ENCODE measurements around the gene WDFY4. TPM values are rescaled to one million over a fixed set of nuclear protein-coding genes. Genes with fewer than 3 reads are reported as not detected.

The WDFY4 gene
- total RNA-seq, 2 donors from 2014 or later = 1.5 to 4.6 TPM

- DNase-seq (no peak), ATAC-seq (no peak)
- intact Hi-C loops (cut with DNase I, micrococcal nuclease) = no loop called here
These were observed 286.0 kb downstream of the WDFY4 start for GRCh38 chr10:48970654-48971053.

GRCh38 chr10:48973065-48973464, 288.4 kb downstream of the WDFY4 start:
- intact Hi-C loops (cut with DNase I, micrococcal nuclease) = no loop called here
- ATAC-seq = no peak

GRCh38 chr10:48974510-48975156, 290.0 kb downstream of the WDFY4 start:
- intact Hi-C loops (cut with DNase I, micrococcal nuclease) = no loop called here
- DNase-seq (no peak), ATAC-seq (no peak)

More at GRCh38 chr10:48973065-48973464, 288.4 kb downstream of the WDFY4 start:
- no peak for DNase-seq

DNA sequence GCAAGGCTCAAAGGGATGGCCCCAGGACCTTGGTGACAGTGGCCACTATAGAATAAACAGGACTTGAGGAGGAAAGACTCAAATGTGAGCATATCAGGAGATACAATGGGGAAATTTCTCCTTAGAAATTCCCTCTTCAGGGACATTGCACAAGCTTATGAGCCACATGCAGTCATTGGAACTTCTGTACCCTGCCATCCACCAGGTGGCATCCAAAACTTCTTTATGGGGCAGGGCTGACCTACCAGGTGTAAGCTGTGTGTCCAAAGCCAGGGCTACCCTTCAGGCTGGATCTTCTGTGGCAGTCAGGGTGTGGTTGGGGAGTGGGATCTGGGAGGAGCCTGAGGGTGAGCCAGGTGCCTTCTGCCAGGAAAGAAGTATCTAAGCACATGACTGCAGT, 291.5 kb downstream of the WDFY4 start:
- ATAC-seq (no peak), DNase-seq (no peak)
- intact Hi-C loops (cut with DNase I, micrococcal nuclease) = no loop called here

- intact Hi-C loops (cut with DNase I, micrococcal nuclease) = no loop called here
- DNase-seq = no peak
- ATAC-seq = no peak
These were observed 293.6 kb downstream of the WDFY4 start for GRCh38 chr10:48978318-48978717.

GRCh38 chr10:48981310-48981907, 296.7 kb downstream of the WDFY4 start:
- intact Hi-C loops (cut with DNase I, micrococcal nuclease) = loop anchor here in 1 of 2 donors (10.0 kb wide), 1 partner anchor 183 kb away; no protein-coding TSS in a partner anchor
- DNase-seq (peak in 1 of 2 donors; percentile 48), ATAC-seq (peak; percentile 70)

DNA sequence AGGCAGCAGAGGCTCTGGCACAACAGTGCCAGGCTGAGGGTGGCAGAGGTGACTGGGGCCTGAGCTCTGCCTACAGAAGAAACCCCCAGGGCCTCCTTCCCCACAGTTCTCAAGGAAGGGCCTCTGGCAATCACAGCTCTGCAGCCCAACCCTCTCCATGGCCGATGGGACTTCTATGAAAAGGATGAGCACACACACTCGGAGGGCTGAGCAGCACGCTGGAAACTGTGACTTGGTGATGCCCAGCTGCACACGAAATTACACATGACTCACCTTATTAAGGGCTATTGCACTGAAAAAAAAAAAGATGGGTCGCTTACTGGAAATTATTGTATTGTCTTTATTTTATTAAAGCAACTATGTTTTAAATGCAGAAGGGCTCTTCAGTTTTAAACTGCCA, 297.9 kb downstream of the WDFY4 start:
- intact Hi-C loops (cut with DNase I, micrococcal nuclease) = loop anchor here in 1 of 2 donors (10.0 kb wide), 1 partner anchor 182 kb away; no protein-coding TSS in a partner anchor
- DNase-seq (no peak), ATAC-seq (no peak)

GRCh38 chr10:48983648-48984351, 299.1 kb downstream of the WDFY4 start:
- intact Hi-C loops (cut with DNase I, micrococcal nuclease) = loop anchor here in 1 of 2 donors (10.0 kb wide), 1 partner anchor 181 kb away; no protein-coding TSS in a partner anchor
- DNase-seq (no peak), ATAC-seq (no peak)

DNA sequence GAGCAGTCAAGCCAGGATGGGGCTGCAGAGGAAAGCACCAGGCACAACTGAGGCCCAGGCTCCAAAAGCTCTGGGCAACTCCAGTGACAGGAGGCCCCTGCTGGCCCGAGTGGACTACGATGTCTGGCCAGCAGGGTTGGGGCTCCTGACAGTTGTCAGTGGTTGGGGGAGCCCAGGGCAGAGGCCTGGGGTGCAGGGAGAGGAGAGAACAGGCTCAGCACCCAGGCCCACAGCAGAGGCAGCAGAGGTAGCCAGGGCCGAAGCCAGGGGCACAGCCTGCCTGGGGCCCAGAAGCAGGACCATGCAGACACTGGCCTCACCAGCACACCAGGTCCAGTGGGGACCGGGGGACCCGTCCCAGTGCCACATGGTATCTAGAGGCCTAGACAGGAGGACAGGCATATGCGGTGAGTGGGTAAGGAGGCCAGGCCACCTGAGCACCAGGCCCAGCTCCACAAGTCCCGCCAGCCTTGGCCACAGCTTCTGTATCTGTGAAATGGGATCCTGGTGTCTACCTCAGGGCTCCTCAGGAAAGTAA, 301.0 kb downstream of the WDFY4 start:
- ATAC-seq = no peak
- no peak for DNase-seq
- intact Hi-C loops (cut with DNase I, micrococcal nuclease) = loop anchor here in 1 of 2 donors (10.0 kb wide), 1 partner anchor 179 kb away; no protein-coding TSS in a partner anchor

GRCh38 chr10:48990226-48990625, 305.6 kb downstream of the WDFY4 start:
- ATAC-seq (no peak), DNase-seq (no peak)

GRCh38 chr10:48993627-48994026, 309.0 kb downstream of the WDFY4 start:
- ATAC-seq (no peak), DNase-seq (no peak)
- intact Hi-C loops (cut with DNase I, micrococcal nuclease) = no loop called here

More at GRCh38 chr10:48990226-48990625, 305.6 kb downstream of the WDFY4 start:
- intact Hi-C loops (cut with DNase I, micrococcal nuclease) = no loop called here

DNA sequence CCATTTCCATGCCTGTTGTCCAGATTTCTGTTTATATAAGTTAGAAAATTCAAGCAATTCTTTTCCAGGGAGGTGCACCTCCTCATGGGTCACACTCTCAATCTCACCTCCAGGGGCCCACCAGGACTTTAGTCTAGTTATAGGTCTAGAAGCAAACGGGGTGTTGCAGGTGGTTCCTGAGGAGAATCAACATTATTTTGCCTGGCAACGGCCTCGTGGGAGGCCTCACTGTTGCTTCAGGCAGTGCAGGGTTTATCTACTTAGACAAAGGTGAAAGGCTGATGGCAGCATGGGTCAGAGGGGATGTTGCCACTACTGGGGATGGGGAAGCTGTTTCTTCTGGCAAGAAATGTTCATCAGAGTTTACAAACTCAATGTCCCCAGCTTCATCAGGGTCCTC, 311.7 kb downstream of the WDFY4 start:
- ATAC-seq (no peak), DNase-seq (no peak)
- intact Hi-C loops (cut with DNase I, micrococcal nuclease) = no loop called here

DNA sequence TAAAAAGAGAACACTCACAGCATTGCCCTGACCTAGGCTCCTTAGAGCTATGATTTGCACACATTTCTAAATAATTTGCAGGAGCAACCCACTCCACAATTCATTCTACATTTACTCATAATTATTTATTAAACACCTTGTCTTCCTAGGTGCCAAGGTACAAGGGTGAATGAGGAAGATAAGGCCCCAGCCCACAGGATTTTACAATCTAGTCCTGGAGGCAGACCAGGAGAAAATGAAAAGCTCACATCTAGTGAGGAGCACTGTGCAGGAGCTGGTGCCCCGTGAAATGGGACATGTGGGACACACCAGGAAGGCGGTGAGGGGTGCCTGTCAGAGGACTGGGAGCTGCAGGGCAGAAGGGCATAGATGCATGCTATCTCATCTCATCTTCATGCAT, 314.7 kb downstream of the WDFY4 start:
- no peak for ATAC-seq
- intact Hi-C loops (cut with DNase I, micrococcal nuclease) = no loop called here
- DNase-seq = no peak

GRCh38 chr10:49000437-49001398, 316.0 kb downstream of the WDFY4 start:
- DNase-seq (no peak), ATAC-seq (no peak)
- intact Hi-C loops (cut with DNase I, micrococcal nuclease) = no loop called here

DNA sequence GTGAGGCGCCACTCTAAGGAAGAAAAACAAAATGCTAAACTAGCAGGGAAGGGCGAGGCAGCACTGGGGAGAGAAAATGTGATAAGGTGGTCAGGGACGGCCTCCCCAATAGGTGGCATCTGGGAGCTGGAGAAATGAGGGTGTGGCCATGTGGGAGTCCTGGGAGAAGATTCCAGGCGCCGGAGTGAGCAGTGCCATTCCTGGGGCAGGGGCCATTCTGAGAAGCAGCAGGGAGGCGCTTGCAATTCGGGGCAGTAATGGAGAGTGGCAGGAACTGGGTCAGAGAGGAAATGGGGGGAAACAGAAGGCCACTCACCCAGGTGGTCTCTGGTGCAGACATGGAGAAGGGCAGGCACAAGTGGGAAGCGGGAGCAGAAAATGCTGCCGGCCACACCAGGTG, 316.7 kb downstream of the WDFY4 start:
- ATAC-seq = no peak
- no peak for DNase-seq
- intact Hi-C loops (cut with DNase I, micrococcal nuclease) = no loop called here

DNA sequence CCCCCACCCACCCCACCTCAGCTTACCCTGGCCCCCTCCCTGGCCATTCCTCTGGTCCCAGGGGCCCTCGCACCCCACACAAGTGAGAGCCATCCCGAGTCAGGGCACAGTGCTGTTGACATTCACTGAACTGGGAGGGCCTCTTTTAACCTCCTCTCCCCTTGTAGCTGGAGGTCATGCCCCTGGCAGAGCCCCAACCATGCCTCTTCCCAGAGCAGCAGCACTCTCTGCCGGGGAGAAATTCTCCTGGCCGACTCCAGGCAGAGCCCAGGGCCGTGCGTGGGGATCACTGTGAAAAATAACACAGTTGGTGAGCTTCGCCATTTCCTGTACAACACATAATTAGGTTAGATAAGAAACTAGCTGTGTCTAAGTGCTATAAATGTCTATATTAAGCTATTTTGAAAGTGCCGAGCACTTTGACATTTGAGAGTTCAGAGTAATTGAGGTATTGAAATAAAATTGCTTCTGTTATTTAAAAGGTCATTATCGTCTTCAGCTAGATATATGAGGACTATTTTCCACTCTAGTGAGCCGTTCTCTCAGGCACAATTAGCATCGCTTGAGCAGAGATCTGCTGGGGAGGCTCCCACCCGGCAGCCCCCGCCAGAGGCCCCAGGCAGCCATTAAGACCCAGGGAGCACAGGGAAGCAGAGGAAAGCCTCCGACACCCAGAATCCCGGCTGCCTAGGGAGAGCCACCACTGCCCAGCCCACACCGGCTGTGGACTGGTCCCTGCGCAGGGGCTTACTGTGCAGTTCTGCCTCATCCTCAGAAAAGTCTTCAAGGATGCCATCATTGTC, 317.4 kb downstream of the WDFY4 start:
- intact Hi-C loops (cut with DNase I, micrococcal nuclease) = no loop called here
- ATAC-seq = no peak
- DNase-seq = no peak

GRCh38 chr10:49005270-49005669, 320.6 kb downstream of the WDFY4 start:
- DNase-seq (no peak), ATAC-seq (no peak)
- intact Hi-C loops (cut with DNase I, micrococcal nuclease) = no loop called here

DNA sequence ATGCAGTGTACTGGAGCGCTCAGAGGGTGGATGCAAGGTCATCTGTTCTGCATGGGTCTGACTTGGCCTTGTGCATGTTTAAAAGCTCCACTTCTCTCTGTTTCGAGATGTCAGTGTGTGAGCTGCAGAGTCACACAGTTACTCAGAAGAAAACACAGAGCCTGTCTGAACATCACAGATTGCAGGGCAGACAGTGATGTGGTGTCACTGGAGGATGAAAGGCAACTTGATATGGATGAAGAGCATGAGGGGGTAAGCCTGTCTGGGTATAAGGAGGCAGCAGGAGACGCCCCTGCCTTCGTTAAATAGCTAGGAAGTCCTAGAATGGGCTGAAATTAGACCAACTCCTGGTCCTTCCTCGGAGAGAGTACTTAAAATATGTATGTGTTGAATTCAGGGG, 322.5 kb downstream of the WDFY4 start:
- intact Hi-C loops (cut with DNase I, micrococcal nuclease) = no loop called here
- no peak for ATAC-seq
- DNase-seq = no peak

Data from left colon (tissue), 2 donors.